ENCODE data around the gene SOCS1. TPM values are rescaled to one million over a fixed set of nuclear protein-coding genes. Genes with fewer than 3 reads are reported as not detected.

Gene SOCS1
- total and polyA plus RNA-seq, 2 experiments from 2014 or later: 13.1 to 18.6 TPM

GRCh38 chr16:11241480-11242204 lies 14.4 kb downstream of the SOCS1 start:
- Histone ChIP-seq H4K20me1 (ENCODE audit: insufficient read depth, poor library complexity, severe bottlenecking) (no peaks in the 10 kb centered on the region), H2AFZ (no peak overlapping the region), H3K9me3 (ENCODE audit: low read depth) (no peaks in the 10 kb centered on the region), H3K4me3 (no peak overlapping the region), H3K4me1 (ENCODE audit: insufficient read depth) (no peaks in the 10 kb centered on the region), H3K79me2 (no peaks in the 10 kb centered on the region), H3K36me3 (replicated peaks; ENCODE audit: insufficient read depth, low read depth) (no peaks in the 10 kb centered on the region), H3K27me3 (no peaks in the 10 kb centered on the region), H3K27ac (no peak overlapping the region), H3K9me2 (replicated peaks; ENCODE audit: insufficient read depth) (no peaks in the 10 kb centered on the region), H3K4me2 (no peak overlapping the region)
- no peak for TF ChIP-seq EZH2phosphoT487 (IDR thresholded peaks at IDR 0.05; ENCODE audit: low read depth, severe bottlenecking, unreplicated experiment)
- no peak for TF ChIP-seq EZH2 (IDR thresholded peaks at IDR 0.05; ENCODE audit: borderline replicate concordance)
- no peak for TF ChIP-seq CTCF (IDR thresholded peaks at IDR 0.05; ENCODE audit: poor library complexity)
- WGBS (ENCODE audit: low lambda C conversion rate, missing lambda C conversion rate): 96% methylated on average over 5 of the region's 5 CpGs
- no peak for DNase-seq (ENCODE audit: low spot score)

GRCh38 chr16:11240636-11241473 lies 15.1 kb downstream of the SOCS1 start:
- H3K36me3 ChIP-seq (replicated peaks; ENCODE audit: insufficient read depth, low read depth): no peaks in the 10 kb centered on the region
- no peak overlapping the region for H2AFZ ChIP-seq
- no peaks in the 10 kb centered on the region for H3K9me3 ChIP-seq (ENCODE audit: low read depth)
- no peaks in the 10 kb centered on the region for H3K4me1 ChIP-seq (ENCODE audit: insufficient read depth)
- no peaks in the 10 kb centered on the region for H3K9me2 ChIP-seq (replicated peaks; ENCODE audit: insufficient read depth)
- 84% methylated on average over 10 of the region's 10 CpGs for WGBS (ENCODE audit: low lambda C conversion rate, missing lambda C conversion rate)
- TF ChIP-seq CTCF (IDR thresholded peaks at IDR 0.05; ENCODE audit: poor library complexity) (no peak), EZH2 (IDR thresholded peaks at IDR 0.05; ENCODE audit: borderline replicate concordance) (no peak), EZH2phosphoT487 (IDR thresholded peaks at IDR 0.05; ENCODE audit: low read depth, severe bottlenecking, unreplicated experiment) (no peak)
- H3K79me2 ChIP-seq: no peaks in the 10 kb centered on the region
- DNase-seq (ENCODE audit: low spot score): no peak
- no peak overlapping the region for H3K4me3 ChIP-seq
- no peak overlapping the region for H3K4me2 ChIP-seq
- H3K27ac ChIP-seq: no peak overlapping the region
- no peaks in the 10 kb centered on the region for H3K27me3 ChIP-seq
- H4K20me1 ChIP-seq (ENCODE audit: insufficient read depth, poor library complexity, severe bottlenecking): no peaks in the 10 kb centered on the region

- no peaks in the 10 kb centered on the region for H3K9me3 ChIP-seq (ENCODE audit: low read depth)
- TF ChIP-seq EZH2 (IDR thresholded peaks at IDR 0.05; ENCODE audit: borderline replicate concordance) (no peak), EZH2phosphoT487 (IDR thresholded peaks at IDR 0.05; ENCODE audit: low read depth, severe bottlenecking, unreplicated experiment) (no peak), CTCF (IDR thresholded peaks at IDR 0.05; ENCODE audit: poor library complexity) (no peak)
- H3K27ac ChIP-seq: no peak overlapping the region
- H2AFZ ChIP-seq: no peak overlapping the region
- H3K36me3 ChIP-seq (replicated peaks; ENCODE audit: insufficient read depth, low read depth): no peaks in the 10 kb centered on the region
- no peak overlapping the region for H3K4me3 ChIP-seq
- H3K4me1 ChIP-seq (ENCODE audit: insufficient read depth): no peaks in the 10 kb centered on the region
- no peak for DNase-seq (ENCODE audit: low spot score)
- WGBS (ENCODE audit: low lambda C conversion rate, missing lambda C conversion rate): 80% methylated on average over 10 of the region's 10 CpGs
- H3K9me2 ChIP-seq (replicated peaks; ENCODE audit: insufficient read depth): no peaks in the 10 kb centered on the region
- no peaks in the 10 kb centered on the region for H4K20me1 ChIP-seq (ENCODE audit: insufficient read depth, poor library complexity, severe bottlenecking)
- no peak overlapping the region for H3K4me2 ChIP-seq
- H3K79me2 ChIP-seq: no peaks in the 10 kb centered on the region
- no peaks in the 10 kb centered on the region for H3K27me3 ChIP-seq
These were observed 16.1 kb downstream of the SOCS1 start for GRCh38 chr16:11239644-11240632.
